OCI-LY7 (cell line): Measurements from ENCODE around the gene KCTD21. TPM values are rescaled to one million over a fixed set of nuclear protein-coding genes. Genes with fewer than 3 reads are reported as not detected.

Experiments used
- BruUV-seq: library from RNA; stranded (reverse); fragments of 400-500 nt; replicated peaks from 2 replicates; lab custom pipeline; 2021; lab: Mats Ljungman, UMichigan
- CTCF ChIA-PET: fragments of 300-600 bp; sonication (Branson Sonifier 250); formaldehyde crosslinking; loops from one replicate; lab custom pipeline; 2022; ENCODE audit warnings: antibody characterized with exemption; ENCODE audit not compliant: unreplicated experiment; lab: Charles Lee
- POLR2A ChIA-PET: fragments of 300-600 bp; sonication (Branson Sonifier 250); formaldehyde crosslinking; loops from one replicate; lab custom pipeline; 2022; ENCODE audit warnings: antibody characterized with exemption; lab: Charles Lee
- DNase-seq: peaks from one replicate; pipeline ENCODE4 v3.0.0-alpha.2; 2015; ENCODE audit warnings: low spot score
- H2AFZ ChIP-seq: fragments of 200-600 bp; sonication (generic), shearing (Covaris generic); 2 replicates; pipeline ENCODE4 v1.6.1; 2014; ENCODE audit warnings: mild to moderate bottlenecking, antibody characterized with exemption, low read length, moderate library complexity
- H3K27ac ChIP-seq: fragments of 200-600 bp; sonication (generic); 2 replicates; pipeline ENCODE4 v1.5.1; 2014; ENCODE audit warnings: mixed run types, low read depth, mild to moderate bottlenecking, moderate library complexity, low read length, inconsistent platforms; ENCODE audit not compliant: poor library complexity, severe bottlenecking
- H3K36me3 ChIP-seq: fragments of 200-600 bp; sonication (generic); 2 replicates; pipeline ENCODE4 v1.6.1; 2014; ENCODE audit warnings: mild to moderate bottlenecking, antibody characterized with exemption, low read length, moderate library complexity, mixed read lengths; ENCODE audit not compliant: insufficient read depth
- H3K4me1 ChIP-seq: fragments of 200-600 bp; sonication (generic); 2 replicates; pipeline ENCODE4 v1.5.1; 2014; ENCODE audit warnings: mild to moderate bottlenecking, low read length; ENCODE audit not compliant: insufficient read depth, poor library complexity, severe bottlenecking
- H3K4me2 ChIP-seq: fragments of 200-600 bp; sonication (generic); 2 replicates; pipeline ENCODE4 v1.6.1; 2014; ENCODE audit warnings: mild to moderate bottlenecking, low read length
- H3K4me3 ChIP-seq: fragments of 200-600 bp; sonication (generic); 2 replicates; pipeline ENCODE4 v1.5.1; 2014; ENCODE audit warnings: mild to moderate bottlenecking, low read depth, low read length; ENCODE audit not compliant: poor library complexity, severe bottlenecking
- H3K79me2 ChIP-seq: fragments of 200-600 bp; sonication (generic); 2 replicates; pipeline ENCODE4 v1.6.1; 2016; ENCODE audit warnings: low read depth, mild to moderate bottlenecking, low read length, moderate library complexity, mixed read lengths; ENCODE audit not compliant: insufficient read depth
- H3K9me2 ChIP-seq: fragments of 200-600 bp; sonication (generic); 2 replicates; pipeline ENCODE4 v1.6.1; 2016; ENCODE audit warnings: mild to moderate bottlenecking, low read length, mixed read lengths; ENCODE audit not compliant: insufficient read depth
- H3K9me3 ChIP-seq: fragments of 200-600 bp; sonication (generic); 2 replicates; pipeline ENCODE4 v1.6.1; 2014; ENCODE audit warnings: mild to moderate bottlenecking, mixed run types, low read length, mixed read lengths
- H4K20me1 ChIP-seq: fragments of 200-600 bp; sonication (generic); 2 replicates; pipeline ENCODE4 v1.6.1; 2014; ENCODE audit warnings: mild to moderate bottlenecking, antibody characterized with exemption, low read length, moderate library complexity, mixed read lengths; ENCODE audit not compliant: insufficient read depth
- CTCF ChIP-seq: fragments of 200-600 bp; sonication (generic); conservative IDR thresholded peaks from 2 replicates; pipeline ENCODE4 v1.5.1; 2014; ENCODE audit warnings: mild to moderate bottlenecking, antibody characterized with exemption, low read length, moderate library complexity, mixed read lengths
- EZH2phosphoT487 ChIP-seq: fragments of 200-600 bp; sonication (generic); IDR thresholded peaks from 2 replicates; pipeline ENCODE4 v1.6.1; 2018; ENCODE audit warnings: low read depth, borderline replicate concordance, mild to moderate bottlenecking, mixed run types, antibody characterized with exemption, low read length, moderate library complexity, mixed read lengths
- intact Hi-C: fragments of 100-400 bp; cut with micrococcal nuclease; formaldehyde crosslinking; loops from one replicate; pipeline ENCODE4 v1.10.0; 2022; ENCODE audit not compliant: unreplicated experiment
- total RNA-seq, 2 experiments: library from RNA; depleted of rRNA in 1 of 2; stranded (reverse); fragments of >200 nt in 1 of 2; shearing (Covaris generic) in 1 of 2; gene quantifications; 2 replicates each; pipeline ENCODE4 v1.2.3, GENCODE V29; 2014 to 2022

Gene KCTD21
- total RNA-seq, 2 experiments from 2014 or later: 1.5 to 2.5 TPM

DNA sequence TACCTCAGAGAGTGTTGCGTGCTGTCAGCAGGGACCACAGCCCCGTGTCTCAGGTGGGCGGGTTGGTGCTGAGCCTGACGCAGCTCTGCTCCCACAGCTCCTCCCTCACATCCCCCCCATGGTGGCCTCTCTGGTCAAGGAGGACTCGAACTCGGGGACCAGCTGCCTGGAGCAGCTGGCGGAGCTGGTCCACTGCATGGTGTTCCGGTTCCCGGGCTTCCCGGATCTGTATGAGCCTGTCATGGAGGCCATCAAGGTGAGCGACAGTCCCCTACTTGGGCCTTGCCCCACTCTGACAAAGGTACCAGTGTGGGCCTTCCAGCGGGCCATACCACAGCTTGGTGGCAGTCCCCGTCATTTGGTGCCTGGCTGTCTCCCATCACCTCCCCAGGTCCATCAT lies 12.1 kb upstream of the KCTD21 start:
- no peak overlapping the region for H3K27ac ChIP-seq
- H2AFZ ChIP-seq: no peak overlapping the region
- TF ChIP-seq EZH2phosphoT487 (no peak), CTCF (no peak)
- H3K4me2 ChIP-seq: no peak overlapping the region
- H3K9me3 ChIP-seq: no peaks in the 10 kb centered on the region
- H3K79me2 ChIP-seq: no peaks in the 10 kb centered on the region
- H3K4me3 ChIP-seq: no peak overlapping the region
- no peaks in the 10 kb centered on the region for H3K9me2 ChIP-seq
- no TSS peak for BruUV-seq
- H3K4me1 ChIP-seq: peaks cover 15% of the 10 kb centered on the region
- H4K20me1 ChIP-seq: no peaks in the 10 kb centered on the region
- no peaks in the 10 kb centered on the region for H3K36me3 ChIP-seq
- intact Hi-C loops: no loop called here
- DNase-seq: no peak
- ChIA-PET CTCF (no interaction called here), POLR2A (interaction anchor here (2.4 kb wide), 1 partner anchor 10 kb away, joined by 5 read pairs; no protein-coding TSS in a partner anchor)

DNA sequence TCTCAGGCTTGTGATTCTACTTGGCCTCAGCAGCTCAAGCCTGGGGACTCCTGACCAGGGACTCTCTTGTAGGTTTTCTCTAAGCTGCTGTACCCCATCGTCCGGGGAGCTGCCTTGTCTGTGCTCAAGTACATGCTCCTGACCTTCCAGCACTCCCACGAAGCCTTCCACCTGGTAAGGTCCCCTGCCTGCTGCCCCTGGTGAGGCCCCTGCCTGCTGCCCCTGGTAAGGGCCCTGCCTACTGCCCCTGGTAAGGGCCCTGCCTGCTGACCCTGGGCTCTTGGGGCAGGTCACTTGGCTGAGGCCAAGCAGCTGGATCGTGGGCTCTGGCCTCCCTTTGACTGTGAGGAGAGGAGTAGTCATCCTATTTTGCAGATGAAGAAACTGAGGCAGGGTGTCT lies 11.6 kb upstream of the KCTD21 start:
- Histone ChIP-seq H3K4me1 (peaks cover 15% of the 10 kb centered on the region), H3K79me2 (no peaks in the 10 kb centered on the region), H3K4me2 (no peak overlapping the region), H3K36me3 (no peaks in the 10 kb centered on the region), H3K4me3 (no peak overlapping the region), H3K9me2 (no peaks in the 10 kb centered on the region), H2AFZ (no peak overlapping the region), H3K9me3 (no peaks in the 10 kb centered on the region), H4K20me1 (no peaks in the 10 kb centered on the region), H3K27ac (no peak overlapping the region)
- TF ChIP-seq EZH2phosphoT487 (no peak), CTCF (no peak)
- no TSS peak for BruUV-seq
- CTCF ChIA-PET: no interaction called here
- DNase-seq: no peak
- POLR2A ChIA-PET: interaction anchor here (2.4 kb wide), 1 partner anchor 10 kb away, joined by 5 read pairs; no protein-coding TSS in a partner anchor
- intact Hi-C loops: no loop called here

- Histone ChIP-seq H3K27ac (no peak overlapping the region), H3K9me2 (no peaks in the 10 kb centered on the region), H2AFZ (no peak overlapping the region), H4K20me1 (no peaks in the 10 kb centered on the region), H3K36me3 (no peaks in the 10 kb centered on the region), H3K4me1 (peaks cover 15% of the 10 kb centered on the region), H3K4me2 (no peak overlapping the region), H3K9me3 (no peaks in the 10 kb centered on the region), H3K79me2 (no peaks in the 10 kb centered on the region), H3K4me3 (no peak overlapping the region)
- CTCF ChIA-PET: no interaction called here
- no TSS peak for BruUV-seq
- POLR2A ChIA-PET: interaction anchor here (2.4 kb wide), 1 partner anchor 10 kb away, joined by 5 read pairs; no protein-coding TSS in a partner anchor
- no peak for DNase-seq
- no peak for TF ChIP-seq EZH2phosphoT487
- TF ChIP-seq CTCF: no peak
- intact Hi-C loops: no loop called here
These were observed 11.2 kb upstream of the KCTD21 start for GRCh38 chr11:78199653-78200015.
